SK-N-SH (cell line): ENCODE measurements around the gene MAD1L1.

Source experiments
- CTCF ChIP-seq: fragments of 200-600 bp; sonication (generic); IDR thresholded peaks from 2 replicates; pipeline ENCODE4 v1.6.1; 2017; ENCODE audit warnings: antibody characterized with exemption, mild to moderate bottlenecking, moderate library complexity
- GABPA ChIP-seq: IDR thresholded peaks from 2 replicates; pipeline ENCODE4 v1.4.0; 2012; ENCODE audit warnings: low read depth, mild to moderate bottlenecking
- MEF2A ChIP-seq: IDR thresholded peaks from 2 replicates; pipeline ENCODE4 v1.4.0; 2012; ENCODE audit warnings: low read depth, borderline replicate concordance
- NRF1 ChIP-seq: IDR thresholded peaks from 2 replicates; pipeline ENCODE4 v1.6.1; 2012; ENCODE audit warnings: low read depth, mild to moderate bottlenecking, low read length
- POLR2AphosphoS5 ChIP-seq: IDR thresholded peaks from 2 replicates; pipeline ENCODE4 v1.6.1; 2012; ENCODE audit warnings: low read depth, low read length
- RAD21 ChIP-seq: IDR thresholded peaks from 2 replicates; pipeline ENCODE4 v1.6.1; 2012; ENCODE audit warnings: mild to moderate bottlenecking, low read length
- SIN3A ChIP-seq: IDR thresholded peaks from 2 replicates; pipeline ENCODE4 v1.6.1; 2012; ENCODE audit warnings: low read depth, mild to moderate bottlenecking, low read length, moderate library complexity, borderline replicate concordance
- TAF1 ChIP-seq: IDR thresholded peaks from 2 replicates; pipeline ENCODE4 v1.6.1; 2012; ENCODE audit warnings: low read depth, mild to moderate bottlenecking, low read length, moderate library complexity, borderline replicate concordance
- USF2 ChIP-seq: fragments of 150-350 bp; IDR thresholded peaks from 2 replicates; pipeline ENCODE4 v1.6.1; 2017; ENCODE audit warnings: antibody characterized with exemption, low read length, low read depth, borderline replicate concordance
- YY1 ChIP-seq: IDR thresholded peaks from 2 replicates; pipeline ENCODE4 v1.4.0; 2012; ENCODE audit warnings: low read depth, mild to moderate bottlenecking

GRCh38 chr7:2275101-2275500, 42.4 kb upstream of the MAD1L1 start:
- no peak for TF ChIP-seq CTCF
- TF ChIP-seq POLR2AphosphoS5, result no peak
- no peak for TF ChIP-seq GABPA
- no peak for TF ChIP-seq YY1
- TF ChIP-seq TAF1, result no peak
- no peak for TF ChIP-seq NRF1
- TF ChIP-seq SIN3A, result no peak
- TF ChIP-seq MEF2A, result no peak
- TF ChIP-seq RAD21, result no peak
- no peak for TF ChIP-seq USF2
